HepG2 (cell line): ENCODE measurements around the gene FGA. TPM values are rescaled to one million over a fixed set of nuclear protein-coding genes. Genes with fewer than 3 reads are reported as not detected.

Source experiments
- ATAC-seq: fragments of 200-7000 bp; cut with Tn5 transposase; 3 replicates; pipeline ENCODE4 v1.9.1; 2020; ENCODE audit warnings: mild to moderate bottlenecking, moderate library complexity
- BruUV-seq: library from RNA; stranded (reverse); fragments of 400-500 nt; replicated peaks from 2 replicates; lab custom pipeline; 2021; lab: Mats Ljungman, UMichigan
- CTCF ChIA-PET: fragments of 300-600 bp; formaldehyde crosslinking; extraction: SDS; loops from one replicate; lab custom pipeline; 2021; ENCODE audit warnings: low total read pairs, inconsistent platforms, low intra/inter-chr PET ratio; lab: Yijun Ruan, JAX
- POLR2A ChIA-PET: fragments of 350-600 bp; sonication (Branson Sonifier 250); formaldehyde crosslinking; loops from one replicate; lab custom pipeline; 2020; ENCODE audit warnings: antibody characterized with exemption, inconsistent platforms; lab: Yijun Ruan, JAX
- DNase-seq: peaks from one replicate; pipeline ENCODE4 v3.0.0-alpha.2; 2015; ENCODE audit warnings: low spot score
- FAIRE-seq: peaks from 3 replicates; lab custom pipeline; 2011; peaks lifted over from hg19 to GRCh38; lab: Jason Lieb, UNC
- H2AFZ ChIP-seq: one replicate; pipeline ENCODE4 v1.6.1; 2011; ENCODE audit warnings: low read length, inconsistent platforms
- H3K27ac ChIP-seq: fragments of 300-600 bp; 3 replicates; pipeline ENCODE4 v1.8.0; 2011; ENCODE audit warnings: mixed run types, mild to moderate bottlenecking, mixed read lengths, low read length, inconsistent platforms; ENCODE audit not compliant: insufficient read depth; ENCODE audit errors: extremely low read length
- H3K27me3 ChIP-seq, 2 experiments: fragments of 200-600 bp in 1 of 2; 2 replicates in 1 of 2; 3 replicates in 1 of 2; pipeline versions ENCODE4 v1.6.0 to v1.8.0; 2011; ENCODE audit warnings: low read length in 2 of 2, mild to moderate bottlenecking in 2 of 2, moderate library complexity in 2 of 2, inconsistent platforms in 1 of 2; ENCODE audit not compliant: insufficient read depth in 2 of 2, control insufficient read depth in 1 of 2
- H3K36me3 ChIP-seq, 2 experiments: fragments of 200-600 bp in 1 of 2; replicated peaks in 1 of 2; 2 replicates in 1 of 2; 3 replicates in 1 of 2; pipeline versions ENCODE4 v1.5.1 to v1.8.0; 2011; ENCODE audit warnings: low read length in 2 of 2, inconsistent platforms in 1 of 2; ENCODE audit not compliant: insufficient read depth in 2 of 2, control insufficient read depth in 1 of 2
- H3K4me1 ChIP-seq: 2 replicates; pipeline ENCODE4 v1.5.1; 2012; ENCODE audit warnings: low read length, inconsistent platforms; ENCODE audit not compliant: insufficient read depth
- H3K4me2 ChIP-seq: 2 replicates; pipeline ENCODE4 v1.6.0; 2011; ENCODE audit warnings: low read depth, low read length, inconsistent platforms
- H3K4me3 ChIP-seq, 3 experiments: fragments of 200-600 bp in 1 of 3; sonication (generic), shearing (Covaris generic) in 1 of 3; replicated peaks in 1 of 3; 2 replicates each; pipeline ENCODE4 v1.5.1; 2011 to 2016; ENCODE audit warnings: low read length in 3 of 3, inconsistent platforms in 2 of 3, low read depth in 2 of 3, mild to moderate bottlenecking in 2 of 3, control low read depth in 1 of 3, mixed read lengths in 1 of 3; ENCODE audit not compliant: insufficient read depth in 1 of 3
- H3K79me2 ChIP-seq: one replicate; pipeline ENCODE4 v1.6.1; 2011; ENCODE audit warnings: low read length, inconsistent platforms; ENCODE audit not compliant: insufficient read depth
- H3K9ac ChIP-seq: 2 replicates; pipeline ENCODE4 v1.6.0; 2011; ENCODE audit warnings: mild to moderate bottlenecking, low read depth, low read length, inconsistent platforms; ENCODE audit not compliant: insufficient read depth
- H3K9me3 ChIP-seq: 2 replicates; pipeline ENCODE4 v1.5.1; 2012; ENCODE audit warnings: mild to moderate bottlenecking, low read length
- H4K20me1 ChIP-seq: 2 replicates; pipeline ENCODE4 v1.6.0; 2011; ENCODE audit warnings: inconsistent platforms, mild to moderate bottlenecking, low read length, moderate library complexity; ENCODE audit not compliant: insufficient read depth
- CBX5 ChIP-seq: sonication (generic); formaldehyde crosslinking; IDR thresholded peaks from 2 replicates; pipeline ENCODE4 v1.4.0; 2020; ENCODE audit warnings: missing genetic modification reagents, borderline replicate concordance
- EZH2 ChIP-seq: conservative IDR thresholded peaks from 2 replicates; pipeline ENCODE4 v1.6.1; 2012; ENCODE audit warnings: mild to moderate bottlenecking, low read depth, low read length, moderate library complexity
- HDAC2 ChIP-seq: sonication (generic); formaldehyde crosslinking; IDR thresholded peaks from 2 replicates; pipeline ENCODE4 v1.4.0; 2020; ENCODE audit warnings: missing genetic modification reagents
- PCBP1 ChIP-seq: fragments of 200-400 bp; formaldehyde crosslinking; IDR thresholded peaks from 2 replicates; pipeline ENCODE4 v1.6.1; 2017; ENCODE audit warnings: mild to moderate bottlenecking, low read depth, low read length, borderline replicate concordance
- PHF20 ChIP-seq: sonication (generic); formaldehyde crosslinking; IDR thresholded peaks from 2 replicates; pipeline ENCODE4 v1.5.0; 2020; ENCODE audit warnings: mild to moderate bottlenecking, missing genetic modification reagents
- TEAD3 ChIP-seq: optimal IDR thresholded peaks from 2 replicates; pipeline ENCODE3; 2016; ENCODE audit warnings: borderline replicate concordance
- ZNF343 ChIP-seq: sonication (generic); formaldehyde crosslinking; IDR thresholded peaks from 2 replicates; pipeline ENCODE4 v1.4.0; 2020; ENCODE audit warnings: mild to moderate bottlenecking, missing genetic modification reagents
- ZNF468 ChIP-seq: sonication (generic); formaldehyde crosslinking; IDR thresholded peaks from 2 replicates; pipeline ENCODE4 v1.8.0; 2022; ENCODE audit warnings: mild to moderate bottlenecking, moderate library complexity, missing genetic modification reagents
- ZNF773 ChIP-seq: sonication (generic); formaldehyde crosslinking; IDR thresholded peaks from 2 replicates; pipeline ENCODE4 v1.4.0; 2020; ENCODE audit warnings: missing genetic modification reagents, borderline replicate concordance
- WGBS: methylation state at CpG from one replicate; pipeline ENCODE4 v1.1.6; 2017; ENCODE audit warnings: low lambda C conversion rate; 5-methylcytosine and 5-hydroxymethylcytosine counted together
- in situ Hi-C: cut with HindIII; loops from 2 replicates; pipeline ENCODE4 v1.10.0; 2017; ENCODE audit warnings: low pct_unique_long_range_greater_than_20kb; ENCODE audit not compliant: extremely low pct_ligation_motif_present
- intact Hi-C: fragments of 100-400 bp; cut with micrococcal nuclease; formaldehyde crosslinking; loops from one replicate; pipeline ENCODE4 v1.10.0; 2022; ENCODE audit not compliant: unreplicated experiment
- polyA plus RNA-seq, 8 experiments: library from polyadenylated mRNA; depleted of rRNA in 3 of 8; stranded (reverse) in 7 of 8; unstranded in 1 of 8; fragments of >200 nt; fragmentation: Illumina TruSeq in 4 of 8; extraction: Trizol in 4 of 8; gene quantifications; 2 replicates each; pipeline versions ENCODE4 v1.2.1 to v1.2.3, GENCODE V29; 2011 to 2016; ENCODE audit warnings: low read depth in 4 of 8, missing spikeins in 1 of 8, mixed read lengths in 1 of 8; ENCODE audit not compliant: insufficient read depth in 1 of 8
- total RNA-seq, 5 experiments: library from RNA; depleted of rRNA; stranded (reverse); fragments of >200 nt; fragmentation: Illumina TruSeq; extraction: Trizol; gene quantifications; 2 replicates each; pipeline ENCODE4 v1.2.3, GENCODE V29; 2016; ENCODE audit warnings: low read depth in 1 of 5
- TF ChIP-seq, protein P1 (sequence below): conservative IDR thresholded peaks from 2 replicates; pipeline ENCODE4 v1.6.1; 2018; ENCODE audit warnings: missing genetic modification reagents
- TF ChIP-seq, protein P2 (sequence below): sonication (generic); formaldehyde crosslinking; IDR thresholded peaks from 2 replicates; pipeline ENCODE4 v1.5.0; 2020; ENCODE audit warnings: missing genetic modification reagents, mild to moderate bottlenecking, borderline replicate concordance

The FGA gene
- total and polyA plus RNA-seq, 2 of the 13 experiments (the other 11 are each of a cell fraction or from before 2014, with no cell fraction given): 640 to 1,523 TPM

DNA sequence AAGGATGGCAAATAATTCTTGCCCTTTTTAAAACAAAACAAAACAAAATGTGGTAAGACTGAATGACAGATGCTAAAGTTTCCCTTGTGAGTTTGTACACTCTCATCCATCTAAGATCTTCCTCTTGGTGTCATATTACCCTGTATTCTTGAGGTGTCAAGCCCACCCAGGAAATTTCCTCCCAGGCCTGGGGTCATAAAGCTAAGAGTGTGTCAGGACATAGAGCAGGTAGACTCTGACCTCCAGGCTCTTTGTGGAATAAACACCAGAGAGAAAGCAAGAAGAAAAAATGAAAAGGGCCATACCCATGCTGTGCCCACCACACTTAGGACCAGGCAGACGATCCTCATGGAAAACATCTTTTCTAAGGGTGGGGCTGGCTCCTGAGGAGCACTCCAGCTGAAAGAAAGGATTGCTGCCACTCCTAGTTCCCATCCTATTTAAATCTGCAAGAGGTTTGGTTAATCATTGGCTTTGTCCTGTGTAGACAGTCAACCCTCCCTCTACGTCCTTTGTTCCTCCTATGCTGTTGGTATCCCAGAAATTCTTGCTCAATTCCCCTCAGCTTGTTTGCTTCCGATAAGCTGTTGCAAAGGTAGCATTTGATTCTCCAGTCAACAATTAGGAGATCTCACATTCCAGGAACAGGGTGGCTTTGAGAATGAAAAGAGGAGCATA is at the start of gene FGA (continued):
- peak; percentile 99 for TF ChIP-seq HDAC2 (CRISPR knock-in tag)
- no peak for TF ChIP-seq PCBP1
- no peak for TF ChIP-seq EZH2
- TF ChIP-seq, protein P1, sequence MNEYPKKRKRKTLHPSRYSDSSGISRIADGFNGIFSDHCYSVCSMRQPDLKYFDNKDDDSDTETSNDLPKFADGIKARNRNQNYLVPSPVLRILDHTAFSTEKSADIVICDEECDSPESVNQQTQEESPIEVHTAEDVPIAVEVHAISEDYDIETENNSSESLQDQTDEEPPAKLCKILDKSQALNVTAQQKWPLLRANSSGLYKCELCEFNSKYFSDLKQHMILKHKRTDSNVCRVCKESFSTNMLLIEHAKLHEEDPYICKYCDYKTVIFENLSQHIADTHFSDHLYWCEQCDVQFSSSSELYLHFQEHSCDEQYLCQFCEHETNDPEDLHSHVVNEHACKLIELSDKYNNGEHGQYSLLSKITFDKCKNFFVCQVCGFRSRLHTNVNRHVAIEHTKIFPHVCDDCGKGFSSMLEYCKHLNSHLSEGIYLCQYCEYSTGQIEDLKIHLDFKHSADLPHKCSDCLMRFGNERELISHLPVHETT (CRISPR knock-in tag): peak; percentile 66; the same call in 1 of the 2 replicates
- no peak for TF ChIP-seq PHF20
- TF ChIP-seq CBX5: peak; percentile 70; the same call in 1 of the 2 replicates
- TF ChIP-seq, protein P2, sequence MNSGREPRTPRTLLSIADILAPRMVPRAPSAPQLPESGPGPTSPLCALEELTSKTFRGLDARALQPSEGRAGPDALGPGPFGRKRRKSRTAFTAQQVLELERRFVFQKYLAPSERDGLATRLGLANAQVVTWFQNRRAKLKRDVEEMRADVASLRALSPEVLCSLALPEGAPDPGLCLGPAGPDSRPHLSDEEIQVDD (CRISPR knock-in tag): no peak
- TF ChIP-seq ZNF773 (CRISPR knock-in tag): no peak
- peak; percentile 99 for TF ChIP-seq TEAD3 (CRISPR knock-in tag)
- no peak for TF ChIP-seq ZNF468

DNA sequence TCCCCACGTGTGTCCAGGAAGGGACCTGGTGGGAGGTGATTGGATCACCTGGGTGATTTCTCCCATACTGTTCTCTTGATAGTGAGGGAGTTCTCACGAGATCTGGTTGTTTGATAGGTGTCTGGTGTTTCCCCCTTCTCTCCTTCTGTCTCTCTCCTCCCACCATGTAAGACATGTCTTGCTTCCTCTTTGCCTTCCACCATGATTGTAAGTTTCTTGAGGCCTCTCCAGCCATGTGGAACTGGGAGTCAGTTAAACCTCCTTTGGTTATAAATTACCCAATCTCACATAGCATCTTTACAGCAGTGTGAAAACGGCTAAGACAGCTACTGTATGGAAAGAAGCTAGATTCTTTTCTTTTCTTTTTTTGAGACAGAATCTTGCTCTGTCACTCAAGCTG is 43.5 kb upstream of the FGA start:
- POLR2A ChIA-PET: no interaction called here
- no peak for TF ChIP-seq ZNF343 (CRISPR knock-in tag)
- intact Hi-C loops: no loop called here
- no peak overlapping the region for H3K27ac ChIP-seq
- no peak for ATAC-seq
- DNase-seq: no peak
- H3K4me2 ChIP-seq: no peak overlapping the region
- 0 out of 5 replicates have a peak, but pooled peaks cover 0 to 2% of the 10 kb centered on the region in 2 experiments for H3K27me3 ChIP-seq
- WGBS: 0% methylated on average over 3 of the region's 3 CpGs
- H3K4me1 ChIP-seq: no peaks in the 10 kb centered on the region
- no peaks in the 10 kb centered on the region for H4K20me1 ChIP-seq
- no peaks in the 10 kb centered on the region for H3K79me2 ChIP-seq
- BruUV-seq: no TSS peak
- CTCF ChIA-PET: no interaction called here
- no peak overlapping the region for H3K4me3 ChIP-seq
- H3K9ac ChIP-seq: no peak overlapping the region
- H3K36me3 ChIP-seq: no peaks in the 10 kb centered on the region
- no peak for FAIRE-seq
- in situ Hi-C loops: loop anchor here (25.0 kb wide), 2 partner anchors 303 to 728 kb away; no protein-coding TSS in a partner anchor
- no peak overlapping the region for H2AFZ ChIP-seq
- no peaks in the 10 kb centered on the region for H3K9me3 ChIP-seq
